BE2C (cell line): ENCODE data around the gene AQP6.

ENCODE experiments used
- DNase-seq: peaks from one replicate; pipeline ENCODE4 v3.0.0-alpha.2; 2020
- H3K27me3 ChIP-seq: fragments of 250-450 bp; sonication (Bioruptor Pico); 2 replicates; pipeline ENCODE4 v1.5.1; 2020; ENCODE audit warnings: mild to moderate bottlenecking
- H3K36me3 ChIP-seq: fragments of 250-450 bp; sonication (Bioruptor Pico); 2 replicates; pipeline ENCODE4 v1.5.1; 2020; ENCODE audit warnings: mild to moderate bottlenecking
- H3K4me1 ChIP-seq: fragments of 250-450 bp; sonication (Bioruptor Pico); 2 replicates; pipeline ENCODE4 v1.5.1; 2020
- H3K4me3 ChIP-seq: 2 replicates; pipeline ENCODE4 v1.5.1; 2011; ENCODE audit warnings: low read depth, low read length
- H3K9me3 ChIP-seq: fragments of 250-450 bp; sonication (Bioruptor Pico); 2 replicates; pipeline ENCODE4 v1.5.1; 2020
- CTCF ChIP-seq: IDR thresholded peaks from 2 replicates; pipeline ENCODE4 v1.5.1; 2012; ENCODE audit warnings: mild to moderate bottlenecking, low read depth, low read length

The AQP6 gene

DNA sequence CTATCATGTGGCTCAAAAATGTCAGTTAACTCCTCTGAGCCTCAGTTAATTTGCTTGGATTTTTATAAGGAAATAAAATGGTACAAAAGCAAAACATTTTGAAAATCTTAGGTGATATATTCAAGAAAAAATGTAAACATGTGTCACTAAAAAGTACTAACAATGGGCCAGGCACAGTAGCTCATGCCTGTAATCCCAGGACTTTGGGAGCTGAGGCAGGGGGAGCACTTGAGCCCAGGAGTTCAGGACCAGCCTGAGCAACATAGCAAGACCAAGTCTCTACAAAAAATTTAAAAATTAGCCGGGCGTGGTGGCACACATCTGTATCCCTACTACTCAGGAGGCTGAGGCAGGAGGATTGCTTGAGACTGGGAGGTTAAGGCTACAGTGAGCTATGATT is 25.7 kb downstream of the AQP6 start:
- H3K4me1 ChIP-seq = no peaks in the 10 kb centered on the region
- no peaks in the 10 kb centered on the region for H3K27me3 ChIP-seq
- DNase-seq = no peak
- TF ChIP-seq CTCF = no peak
- H3K4me3 ChIP-seq = no peak overlapping the region
- H3K9me3 ChIP-seq = no peaks in the 10 kb centered on the region
- H3K36me3 ChIP-seq = peaks cover 95% of the 10 kb centered on the region

DNA sequence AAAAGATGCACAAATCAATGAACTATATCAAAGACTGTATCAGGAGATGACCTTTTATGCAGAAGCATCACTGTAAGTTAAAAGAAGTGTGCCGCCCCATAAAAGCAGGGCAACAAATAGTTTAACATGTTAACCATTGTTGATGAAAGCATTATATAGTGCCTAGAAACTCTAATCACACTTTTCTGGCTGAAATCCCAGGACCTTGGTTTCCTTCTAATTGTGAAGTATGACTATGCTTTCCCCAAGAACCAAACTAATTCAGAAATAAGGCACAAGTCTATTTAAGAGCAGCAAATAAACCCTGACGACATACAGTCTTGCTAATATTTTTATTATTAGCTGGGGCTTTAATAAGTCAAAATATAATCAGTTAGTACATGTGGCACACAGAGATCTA is 30.8 kb downstream of the AQP6 start:
- Histone ChIP-seq H3K4me1 (peaks cover 23% of the 10 kb centered on the region), H3K36me3 (peaks cover 85% of the 10 kb centered on the region), H3K4me3 (no peak overlapping the region), H3K27me3 (no peaks in the 10 kb centered on the region), H3K9me3 (no peaks in the 10 kb centered on the region)
- TF ChIP-seq CTCF = no peak
- DNase-seq = no peak

GRCh38 chr12:50004696-50005095 is 31.9 kb downstream of the AQP6 start:
- TF ChIP-seq CTCF = no peak

GRCh38 chr12:50005175-50005574 is 32.4 kb downstream of the AQP6 start:
- peak; percentile 28 for DNase-seq
- no peaks in the 10 kb centered on the region for H3K27me3 ChIP-seq
- peaks cover 25% of the 10 kb centered on the region for H3K4me1 ChIP-seq
- H3K9me3 ChIP-seq = no peaks in the 10 kb centered on the region
- no peak for TF ChIP-seq CTCF
- H3K4me3 ChIP-seq = no peak overlapping the region
- H3K36me3 ChIP-seq = peaks cover 80% of the 10 kb centered on the region

More at GRCh38 chr12:50004696-50005095, 31.9 kb downstream of the AQP6 start:
- DNase-seq = no peak
- H3K27me3 ChIP-seq = no peaks in the 10 kb centered on the region
- H3K9me3 ChIP-seq = no peaks in the 10 kb centered on the region
- H3K4me1 ChIP-seq = peaks cover 25% of the 10 kb centered on the region
- peaks cover 80% of the 10 kb centered on the region for H3K36me3 ChIP-seq
- H3K4me3 ChIP-seq = no peak overlapping the region

- H3K9me3 ChIP-seq = no peaks in the 10 kb centered on the region
- no peak for TF ChIP-seq CTCF
- H3K4me3 ChIP-seq = no peak overlapping the region
- H3K36me3 ChIP-seq = peaks cover 74% of the 10 kb centered on the region
- H3K27me3 ChIP-seq = no peaks in the 10 kb centered on the region
- peaks cover 25% of the 10 kb centered on the region for H3K4me1 ChIP-seq
- DNase-seq = no peak
Observed at GRCh38 chr12:50006280-50006679, 33.5 kb downstream of the AQP6 start.

- H3K27me3 ChIP-seq = no peaks in the 10 kb centered on the region
- DNase-seq = no peak
- no peaks in the 10 kb centered on the region for H3K9me3 ChIP-seq
- H3K36me3 ChIP-seq = peaks cover 74% of the 10 kb centered on the region
- no peak overlapping the region for H3K4me3 ChIP-seq
- TF ChIP-seq CTCF = no peak
- H3K4me1 ChIP-seq = peaks cover 25% of the 10 kb centered on the region
Observed at GRCh38 chr12:50006754-50007442, 34.2 kb downstream of the AQP6 start.
